H1 (cell line): ENCODE data around the gene MICU1. TPM values are rescaled to one million over a fixed set of nuclear protein-coding genes. Genes with fewer than 3 reads are reported as not detected.
A peak's percentile ranks its signal among the peaks of the same experiment; 100 is the strongest.

Source experiments
- CTCF ChIA-PET: fragments of 300-600 bp; sonication (Branson Sonifier 250); formaldehyde crosslinking; loops from one replicate; lab custom pipeline; 2021; ENCODE audit not compliant: partially characterized antibody; lab: Charles Lee
- POLR2A ChIA-PET: fragments of 300-600 bp; sonication (Branson Sonifier 250); formaldehyde crosslinking; loops from one replicate; lab custom pipeline; 2021; ENCODE audit warnings: inconsistent platforms; ENCODE audit not compliant: partially characterized antibody; lab: Charles Lee
- DNase-seq, 2 experiments: peaks; one replicate each; pipeline versions ENCODE4 v3.0.0 to v3.0.0-alpha.2; 2010 to 2022; ENCODE audit warnings: low spot score in 2 of 2, low read depth in 1 of 2, mixed read lengths in 1 of 2
- FAIRE-seq: peaks from 2 replicates; lab custom pipeline; 2011; peaks lifted over from hg19 to GRCh38; lab: Jason Lieb, UNC
- H2AFZ ChIP-seq: 2 replicates; pipeline ENCODE4 v1.8.1; 2012; ENCODE audit warnings: low read length, inconsistent platforms
- H2AK5ac ChIP-seq: 2 replicates; pipeline ENCODE4 v1.6.1; 2013; ENCODE audit warnings: low read depth, low read length
- H2BK120ac ChIP-seq: replicated peaks from 2 replicates; pipeline ENCODE3; 2013; ENCODE audit warnings: low read depth, low read length, inconsistent platforms
- H2BK12ac ChIP-seq: 2 replicates; pipeline ENCODE4 v1.6.1; 2013; ENCODE audit warnings: low read depth, low read length
- H2BK15ac ChIP-seq: 2 replicates; pipeline ENCODE4 v1.6.1; 2013; ENCODE audit warnings: low read length
- H2BK20ac ChIP-seq: 2 replicates; pipeline ENCODE4 v1.6.1; 2013; ENCODE audit warnings: low read length
- H2BK5ac ChIP-seq: 2 replicates; pipeline ENCODE4 v1.6.1; 2013; ENCODE audit warnings: low read depth, low read length
- H3K14ac ChIP-seq: 2 replicates; pipeline ENCODE4 v1.6.1; 2013; ENCODE audit warnings: inconsistent platforms; ENCODE audit not compliant: insufficient read length
- H3K18ac ChIP-seq: 2 replicates; pipeline ENCODE4 v1.6.1; 2013; ENCODE audit warnings: low read length; ENCODE audit errors: extremely low read depth
- H3K23ac ChIP-seq: 2 replicates; pipeline ENCODE4 v1.6.1; 2013; ENCODE audit warnings: inconsistent platforms; ENCODE audit not compliant: insufficient read length
- H3K23me2 ChIP-seq: 2 replicates; pipeline ENCODE4 v1.6.1; 2013; ENCODE audit warnings: low read depth, low read length
- H3K27ac ChIP-seq: 2 replicates; pipeline ENCODE4 v1.6.1; 2011; ENCODE audit warnings: low read depth, low read length, inconsistent platforms
- H3K27me3 ChIP-seq, 4 experiments: replicated peaks in 1 of 4; 1 replicate in 1 of 4; 2 replicates in 3 of 4; pipeline versions ENCODE4 v1.6.1 to v1.8.1; 2011 to 2013; ENCODE audit warnings: low read length in 3 of 4, mild to moderate bottlenecking in 3 of 4, inconsistent platforms in 2 of 4, mixed read lengths in 2 of 4, moderate library complexity in 1 of 4; ENCODE audit not compliant: control insufficient read depth in 3 of 4, insufficient read depth in 3 of 4; ENCODE audit errors: extremely low read depth in 1 of 4
- H3K36me3 ChIP-seq, 4 experiments: 2 replicates each; pipeline versions ENCODE4 v1.6.1 to v1.8.1; 2011 to 2013; ENCODE audit warnings: mild to moderate bottlenecking in 4 of 4, low read length in 3 of 4, moderate library complexity in 2 of 4, control low read depth in 1 of 4, inconsistent platforms in 1 of 4; ENCODE audit not compliant: insufficient read depth in 4 of 4, control insufficient read depth in 2 of 4
- H3K4ac ChIP-seq: replicated peaks from 2 replicates; pipeline ENCODE3; 2013; ENCODE audit warnings: low read length, low read depth, mixed read lengths, inconsistent platforms; ENCODE audit not compliant: insufficient read length
- H3K4me1 ChIP-seq, 4 experiments: replicated peaks in 1 of 4; 1 replicate in 1 of 4; 2 replicates in 3 of 4; pipeline versions ENCODE4 v1.6.1 to v1.8.1; 2011 to 2013; ENCODE audit warnings: low read length in 3 of 4, inconsistent platforms in 2 of 4, mixed read lengths in 1 of 4; ENCODE audit not compliant: insufficient read depth in 4 of 4, control insufficient read depth in 3 of 4
- H3K4me2 ChIP-seq, 2 experiments: 2 replicates each; pipeline versions ENCODE4 v1.6.1 to v1.8.1; 2011 to 2013; ENCODE audit warnings: low read depth in 2 of 2, low read length in 2 of 2, control low read depth in 1 of 2, inconsistent platforms in 1 of 2, mild to moderate bottlenecking in 1 of 2; ENCODE audit not compliant: insufficient read depth in 1 of 2
- H3K4me3 ChIP-seq, 4 experiments: fragments of 200-600, 300-600 bp in 1 of 4; sonication (generic), shearing (Covaris generic), sonication (Bioruptor Twin) in 1 of 4; 2 replicates each; pipeline versions ENCODE4 v1.5.1 to v1.8.1; 2011 to 2016; ENCODE audit warnings: low read length in 4 of 4, low read depth in 3 of 4, control low read depth in 2 of 4, inconsistent platforms in 2 of 4, mild to moderate bottlenecking in 2 of 4, mixed read lengths in 1 of 4, moderate library complexity in 1 of 4; ENCODE audit not compliant: insufficient read depth in 2 of 4; ENCODE audit errors: extremely low read depth in 1 of 4
- H3K56ac ChIP-seq: replicated peaks from 2 replicates; pipeline ENCODE3; 2013; ENCODE audit warnings: low read depth, mild to moderate bottlenecking, mixed read lengths, low read length, inconsistent platforms; ENCODE audit not compliant: insufficient read length
- H3K79me1 ChIP-seq: 2 replicates; pipeline ENCODE4 v1.6.1; 2013; ENCODE audit warnings: low read depth, low read length, control low read depth
- H3K79me2 ChIP-seq, 2 experiments: 2 replicates each; pipeline versions ENCODE4 v1.6.1 to v1.8.1; 2012 to 2013; ENCODE audit warnings: low read length in 2 of 2, mild to moderate bottlenecking in 2 of 2, inconsistent platforms in 1 of 2; ENCODE audit not compliant: insufficient read depth in 2 of 2, control insufficient read depth in 1 of 2
- H3K9ac ChIP-seq, 4 experiments: replicated peaks in 1 of 4; 1 replicate in 1 of 4; 2 replicates in 3 of 4; pipeline versions ENCODE4 v1.6.1 to v1.8.1; 2011 to 2013; ENCODE audit warnings: low read depth in 3 of 4, low read length in 3 of 4, control low read depth in 2 of 4, mild to moderate bottlenecking in 2 of 4, moderate library complexity in 2 of 4, inconsistent platforms in 1 of 4; ENCODE audit errors: extremely low read depth in 1 of 4
- H3K9me3 ChIP-seq, 2 experiments: 2 replicates each; pipeline versions ENCODE4 v1.6.1 to v1.8.1; 2012 to 2013; ENCODE audit warnings: mild to moderate bottlenecking in 2 of 2, moderate library complexity in 2 of 2, control low read depth in 1 of 2, inconsistent platforms in 1 of 2, low read depth in 1 of 2, low read length in 1 of 2, mixed read lengths in 1 of 2; ENCODE audit not compliant: insufficient read depth in 2 of 2
- H4K20me1 ChIP-seq, 2 experiments: replicated peaks in 1 of 2; 2 replicates each; pipeline versions ENCODE3 to v1.8.1; 2011 to 2013; ENCODE audit warnings: inconsistent platforms in 2 of 2, low read length in 2 of 2, mild to moderate bottlenecking in 1 of 2; ENCODE audit not compliant: insufficient read depth in 2 of 2, control insufficient read depth in 1 of 2
- H4K5ac ChIP-seq: 2 replicates; pipeline ENCODE4 v1.6.1; 2013; ENCODE audit warnings: low read length, low read depth, mixed read lengths, inconsistent platforms; ENCODE audit not compliant: insufficient read length
- H4K8ac ChIP-seq: 2 replicates; pipeline ENCODE4 v1.8.0; 2013; ENCODE audit warnings: mild to moderate bottlenecking, moderate library complexity, low read length, inconsistent platforms; ENCODE audit not compliant: insufficient read depth; ENCODE audit errors: extremely low read depth
- H4K91ac ChIP-seq: replicated peaks from 2 replicates; pipeline ENCODE3; 2013; ENCODE audit warnings: low read length, mixed read lengths, inconsistent platforms; ENCODE audit not compliant: insufficient read length
- CTCF ChIP-seq, 3 experiments: IDR thresholded peaks; 1 replicate in 2 of 3; 2 replicates in 1 of 3; pipeline versions ENCODE4 v1.5.1 to v1.6.1; 2011; ENCODE audit warnings: low read length in 3 of 3, mild to moderate bottlenecking in 3 of 3, inconsistent platforms in 2 of 3, low read depth in 1 of 3, moderate library complexity in 1 of 3; ENCODE audit not compliant: insufficient read depth in 1 of 3; ENCODE audit errors: control extremely low read depth in 1 of 3
- MAX ChIP-seq: IDR thresholded peaks from 2 replicates; pipeline ENCODE4 v1.6.1; 2012; ENCODE audit warnings: inconsistent platforms
- RAD21 ChIP-seq, 2 experiments: IDR thresholded peaks in 1 of 2; conservative IDR thresholded peaks in 1 of 2; 2 replicates each; pipeline ENCODE4 v1.6.1; 2011; ENCODE audit warnings: low read depth in 2 of 2, low read length in 2 of 2, improper control_type of control experiment in 1 of 2, inconsistent platforms in 1 of 2, mild to moderate bottlenecking in 1 of 2, moderate library complexity in 1 of 2
- WGBS, 2 experiments: shearing (Covaris generic) in 1 of 2; methylation state at CpG; one replicate each; pipeline versions ENCODE4 v1.1.6 to v1.1.7; 2013 to 2015; ENCODE audit warnings: low lambda C conversion rate in 2 of 2, mixed read lengths in 2 of 2, inconsistent platforms in 1 of 2, low coverage in 1 of 2, missing lambda C conversion rate in 1 of 2; ENCODE audit not compliant: insufficient replicate concordance in 2 of 2, insufficient coverage in 1 of 2, insufficient read length in 1 of 2; ENCODE audit errors: extremely low coverage in 1 of 2, missing lambda C conversion rate in 1 of 2; 5-methylcytosine and 5-hydroxymethylcytosine counted together
- polyA plus RNA-seq, 7 experiments: library from polyadenylated mRNA; depleted of rRNA in 3 of 7; stranded (reverse) in 5 of 7; unstranded in 2 of 7; fragments of >200 nt in 5 of 7; fragments of 200-250 nt in 2 of 7; gene quantifications; 1 replicate in 5 of 7; 2 replicates in 1 of 7; 4 replicates in 1 of 7; pipeline versions ENCODE4 v1.2.1 to v1.2.3, GENCODE V29; 2011 to 2013; ENCODE audit warnings: missing spikeins in 2 of 7, mixed read lengths in 2 of 7
- total RNA-seq: library from RNA; stranded (reverse); fragmentation: NEBNext Ultra II Directional; extraction: Animal tissue kit (Norgen Biotek cat#: 25700); gene quantifications from 2 replicates; pipeline ENCODE4 v1.2.1, GENCODE V29; 2021

Gene MICU1
- total and polyA plus RNA-seq, 2 of the 8 experiments (the other 6 are each of a cell fraction or from before 2014, with no cell fraction given), result 18.0 to 36.7 TPM

- Histone ChIP-seq H3K9me3 (no peaks in the 10 kb centered on the region), H3K79me1 (no peaks in the 10 kb centered on the region; the same call in none of the 2 replicates), H2BK5ac (no peak overlapping the region)
- TF ChIP-seq CTCF (IDR thresholded peaks at IDR 0.05; ENCODE audit: control extremely low read depth in 1 of 3, insufficient read depth in 1 of 3, low read depth in 1 of 3, low read length in 3 of 3) (peak in 2 of 3 experiments; percentile 42 to 49; a peak in 3 of 4 replicates), MAX (no peak), RAD21 (IDR thresholded peaks at IDR 0.05 in 1 of 2, conservative IDR thresholded peaks at IDR 0.05 in 1 of 2; ENCODE audit: low read depth in 2 of 2, low read length in 2 of 2) (peak; percentile 55 to 65)
- TF ChIP-seq, all 59 proteins: peak for 2
- Histone ChIP-seq H2AFZ (no peak overlapping the region), H2AK5ac (no peak overlapping the region), H3K4ac (no peak overlapping the region), H3K79me2 (peaks cover 0 to 3% of the 10 kb centered on the region in 2 experiments; a peak in 1 of 4 replicates), H3K36me3 (peaks cover 0 to 7% (median 2%) of the 10 kb centered on the region in 4 experiments; a peak in 3 of 8 replicates), H3K27me3 (no peaks in the 10 kb centered on the region), H3K27ac (no peak overlapping the region), H3K14ac (no peak overlapping the region), H4K8ac (no peak overlapping the region), H3K9ac (no peak overlapping the region), H2BK12ac (no peak overlapping the region), H2BK20ac (no peak overlapping the region), H3K4me3 (no peak overlapping the region), H3K4me1 (no peaks in the 10 kb centered on the region), H2BK15ac (no peak overlapping the region), H3K23ac (no peak overlapping the region), H3K18ac (no peak overlapping the region), H3K23me2 (no peaks in the 10 kb centered on the region; the same call in 1 of the 2 replicates), H2BK120ac (no peak overlapping the region), H4K5ac (no peak overlapping the region), H4K20me1 (no peaks in the 10 kb centered on the region), H3K56ac (no peak overlapping the region), H3K4me2 (no peak overlapping the region), H4K91ac (no peak overlapping the region)
- POLR2A ChIA-PET, result no interaction called here
- DNase-seq (no peak), FAIRE-seq (peak; percentile 60)
- CTCF ChIA-PET, result interaction anchor here (0.6 to 1.8 kb wide), 18 partner anchors 9 to 282 kb away, joined by 3 to 14 read pairs (median 3); no protein-coding TSS in a partner anchor
- 76% methylated on average over 4 of the region's 4 CpGs; no CpG with 5 or more reads in 1 of the 2 experiments for WGBS, 2 experiments
Observed at GRCh38 chr10:72567889-72568640, 57.8 kb downstream of the MICU1 start.
